Islet precursor cell (in vitro differentiated cells): ENCODE measurements around the gene MAPRE2.
A peak's percentile ranks its signal among the peaks of the same experiment; 100 is the strongest.

ENCODE experiments used
- DNase-seq: peaks from one replicate; pipeline ENCODE4 v3.0.0-alpha.2; 2018

MAPRE2 gene

DNA sequence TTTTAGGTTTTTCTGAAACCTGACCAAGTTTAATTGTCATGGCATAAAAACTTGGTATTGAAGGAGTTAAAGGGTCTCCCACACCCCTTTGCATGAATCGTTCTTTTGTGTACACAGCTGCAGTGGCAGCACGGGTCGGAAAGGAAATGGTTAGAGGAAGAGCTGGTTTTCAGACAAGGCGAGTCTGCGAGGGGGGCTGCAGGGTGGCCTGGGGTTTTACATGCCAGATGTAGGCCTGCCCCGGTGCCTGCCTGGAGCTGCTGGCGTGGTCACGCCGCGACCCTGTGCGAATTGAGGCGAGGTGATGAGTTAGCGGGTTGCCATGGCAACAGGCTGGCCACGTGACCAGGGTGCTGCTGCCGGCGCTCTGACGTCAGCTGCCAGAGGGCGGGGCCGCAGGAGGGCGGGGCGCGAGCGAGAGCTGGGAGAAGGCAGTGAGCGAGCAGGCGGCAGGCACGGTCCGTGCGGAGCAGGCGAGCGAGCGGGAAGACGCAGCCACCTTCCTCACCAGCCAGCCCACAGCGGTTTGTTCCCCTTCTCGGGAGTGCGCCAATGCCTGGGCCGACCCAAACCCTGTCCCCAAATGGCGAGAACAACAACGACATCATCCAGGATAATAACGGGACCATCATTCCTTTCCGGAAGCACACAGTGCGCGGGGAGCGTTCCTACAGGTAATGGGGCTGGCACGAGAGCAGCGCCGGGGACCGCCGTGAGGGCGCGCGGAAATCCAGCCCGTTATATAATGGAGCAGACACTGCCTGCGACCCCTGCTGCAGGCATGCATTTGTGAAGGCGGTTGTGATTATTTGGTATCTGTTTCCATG lies at the start of gene MAPRE2:
Gene MAPRE2 (plus strand): TSS at position 426 of the 827 bp plus-strand sequence. CDS start 127 bp downstream, at position 553.
- DNase-seq, result peak; percentile 100

DNA sequence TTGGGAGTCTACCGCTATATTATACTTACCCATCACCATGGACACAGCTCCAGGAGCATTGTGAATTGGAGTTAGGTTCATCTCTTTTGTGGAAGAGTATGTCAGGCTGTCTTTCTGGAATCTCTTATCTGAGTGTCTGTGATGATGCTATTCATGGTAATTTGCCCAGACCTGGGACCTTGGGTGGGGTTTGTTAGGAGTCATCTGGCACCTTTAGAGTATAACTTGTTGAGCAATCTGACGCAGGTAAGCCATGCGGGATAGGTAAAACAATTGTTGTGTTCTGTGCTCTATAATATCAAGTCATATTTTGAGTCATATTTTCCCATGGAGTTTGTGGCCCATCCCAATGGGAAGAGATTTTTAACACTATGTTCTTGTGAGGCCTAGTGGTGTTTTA lies 49.7 kb upstream of the MAPRE2 start:
- no peak for DNase-seq

DNA sequence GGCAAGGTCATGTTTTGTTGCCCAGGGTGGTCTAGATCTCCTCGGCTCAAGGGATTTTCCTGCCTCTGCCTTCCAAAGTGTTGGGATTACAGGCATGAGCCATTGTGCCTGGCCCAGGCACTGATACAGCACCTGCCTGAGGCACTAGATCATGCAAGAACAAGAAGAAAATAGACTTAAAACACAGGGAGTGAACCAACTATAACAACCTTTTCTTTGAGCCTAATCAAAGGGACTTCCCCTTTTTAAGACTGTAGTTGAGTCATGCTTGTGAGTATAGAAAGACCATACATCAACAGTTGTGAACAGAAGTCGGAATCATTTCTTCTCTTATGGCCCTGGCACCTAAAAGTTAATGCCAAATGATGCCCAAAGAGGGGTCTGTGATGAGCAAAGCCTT lies 47.9 kb upstream of the MAPRE2 start:
- DNase-seq, result no peak

DNA sequence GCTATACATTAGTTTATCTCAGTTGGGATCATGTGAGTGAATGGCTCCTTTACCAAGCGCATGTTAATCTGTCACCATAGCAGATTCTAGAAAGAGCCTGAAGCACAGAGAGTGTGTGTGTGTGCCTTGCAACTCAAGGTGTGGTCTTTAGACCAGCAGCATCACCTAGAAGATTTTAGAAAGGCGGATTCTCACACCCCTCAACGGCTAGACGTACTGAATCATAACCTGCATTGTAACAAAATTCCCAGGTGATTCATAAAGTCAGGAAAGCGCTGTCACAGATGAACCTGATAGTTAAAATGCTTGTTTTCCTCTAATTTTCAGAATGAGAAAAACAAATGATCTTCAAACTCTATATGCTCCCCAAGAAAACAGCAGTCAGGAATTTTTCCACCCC lies 45.5 kb upstream of the MAPRE2 start:
- DNase-seq, result no peak

DNA sequence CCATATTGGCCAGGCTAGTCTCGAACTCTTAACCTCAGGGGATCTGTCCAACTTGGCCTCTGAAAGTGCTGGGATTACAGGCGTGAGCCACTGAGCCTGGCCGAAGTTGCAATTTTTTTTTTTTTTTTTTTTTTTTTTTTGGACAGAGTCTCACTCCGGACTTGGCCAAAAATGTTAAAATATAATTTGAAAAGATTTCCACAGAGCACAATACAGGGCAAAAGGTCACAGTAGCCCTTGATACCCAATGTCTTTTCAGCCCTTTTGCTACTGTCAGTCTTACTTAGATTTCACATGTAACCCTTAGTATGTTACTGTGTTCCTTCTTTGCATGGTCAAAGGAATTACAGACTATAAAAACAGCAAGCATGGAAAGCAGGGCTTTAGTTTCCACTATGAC lies 42.6 kb upstream of the MAPRE2 start:
- DNase-seq, result no peak

DNA sequence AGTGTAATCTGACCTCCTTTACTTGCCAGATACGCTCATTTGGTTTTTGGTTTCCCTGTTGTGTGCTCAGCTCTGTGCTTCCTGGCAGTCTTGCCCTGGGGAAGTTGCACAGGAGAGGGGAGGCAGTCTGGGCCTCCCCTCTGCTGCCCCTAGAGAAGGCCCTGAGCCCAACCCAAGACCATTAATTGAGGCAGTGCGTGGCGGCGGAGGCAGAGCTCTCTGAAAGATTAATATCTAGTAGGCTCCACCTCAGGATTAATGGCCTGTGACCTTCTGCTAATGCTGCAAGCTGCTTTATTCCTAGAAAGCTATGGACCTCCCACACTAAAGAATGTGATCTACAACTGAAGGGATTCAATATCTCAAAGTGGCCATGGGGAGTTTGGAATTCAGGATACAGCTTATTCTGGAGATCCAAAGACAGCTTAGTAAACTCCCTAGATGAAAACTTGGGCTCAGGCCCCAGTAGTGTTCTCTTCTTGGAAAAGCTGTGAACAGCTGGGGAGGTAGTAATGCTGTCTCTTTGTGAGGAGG lies 41.4 kb upstream of the MAPRE2 start:
- no peak for DNase-seq

DNA sequence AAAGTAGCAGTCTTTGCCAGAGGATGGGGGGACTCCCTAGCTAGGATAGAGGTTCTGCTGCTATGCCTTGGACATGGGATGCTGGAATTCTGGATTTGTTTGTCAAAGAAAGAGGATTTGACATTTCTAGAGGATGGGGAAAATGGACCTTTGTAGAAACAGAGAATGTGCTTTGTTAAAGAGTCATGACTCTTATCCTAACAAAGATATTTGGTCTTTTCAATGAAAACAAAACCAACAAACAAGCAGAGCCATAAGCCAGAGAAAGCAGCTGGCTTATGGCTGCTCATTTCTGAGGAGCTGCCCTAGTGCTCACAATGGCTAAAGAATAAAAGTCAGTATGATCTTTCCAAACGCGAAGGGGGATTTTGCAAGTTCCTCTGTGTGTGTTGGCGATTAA lies 40.8 kb upstream of the MAPRE2 start:
- DNase-seq, result no peak

DNA sequence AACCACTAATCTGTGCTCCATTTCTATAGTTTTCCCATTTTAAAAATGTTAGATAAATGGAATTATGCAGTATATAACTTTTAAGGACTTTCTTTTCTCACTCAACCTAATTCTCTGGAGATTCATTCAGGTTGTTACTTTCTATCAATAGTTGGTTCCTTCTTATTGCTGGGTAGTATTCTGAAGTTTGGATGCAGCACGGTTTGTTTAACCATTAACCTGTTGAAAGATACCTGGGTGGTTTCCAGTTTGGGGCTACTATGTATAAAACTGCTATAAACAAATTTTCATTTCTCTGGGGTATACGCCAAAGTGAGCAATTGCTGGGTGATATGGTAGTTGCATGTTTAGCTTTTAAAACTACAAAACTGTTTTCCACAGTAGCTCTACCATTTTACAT lies 39.1 kb upstream of the MAPRE2 start:
- no peak for DNase-seq

DNA sequence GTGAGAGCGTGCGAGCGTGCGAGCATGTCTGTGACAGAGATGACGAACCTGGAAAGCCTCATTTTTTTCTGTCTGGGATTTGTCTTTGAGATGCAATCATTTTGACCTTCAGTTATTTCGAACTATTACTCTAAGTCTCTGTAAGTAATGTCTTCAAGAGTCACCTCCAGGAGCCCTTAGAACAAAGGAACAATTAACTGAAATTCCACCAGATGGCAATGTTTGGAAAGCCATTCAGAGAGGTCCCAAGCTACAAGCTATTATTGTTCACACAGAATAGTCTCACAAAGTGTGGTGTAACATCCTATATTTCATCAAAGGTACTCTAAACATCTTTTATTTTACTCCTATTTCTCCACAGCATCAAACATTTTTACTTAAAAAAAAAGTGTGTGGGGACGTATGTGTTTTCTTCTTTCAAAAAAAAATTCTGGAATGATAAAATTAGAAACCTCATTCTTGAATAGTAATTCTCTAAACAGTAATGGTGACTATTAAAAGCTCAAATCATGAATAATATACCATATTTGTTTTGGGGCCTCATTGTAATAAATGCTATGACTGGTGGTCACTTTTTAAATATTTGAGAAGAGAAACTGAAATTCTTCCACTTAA lies 35.1 kb upstream of the MAPRE2 start:
- DNase-seq, result no peak

DNA sequence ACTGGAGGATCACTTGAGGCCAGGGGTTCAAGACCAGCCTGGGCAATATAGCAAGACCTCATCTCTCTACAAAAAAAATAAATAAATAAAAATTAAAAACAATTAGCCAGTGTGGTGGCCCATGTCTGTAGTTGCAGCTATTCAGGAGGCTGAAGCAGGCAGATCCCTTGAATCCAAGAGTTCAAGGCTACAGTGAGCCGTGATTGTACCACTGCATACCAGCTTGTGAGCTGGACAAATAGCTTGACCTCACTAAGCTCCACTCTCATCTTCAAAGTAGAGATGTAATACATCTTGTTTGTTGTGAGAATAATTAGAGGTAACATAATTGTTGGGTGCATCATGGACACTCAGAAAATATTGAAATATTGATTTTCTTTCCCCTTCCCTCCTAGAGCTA lies 31.1 kb upstream of the MAPRE2 start:
- no peak for DNase-seq

DNA sequence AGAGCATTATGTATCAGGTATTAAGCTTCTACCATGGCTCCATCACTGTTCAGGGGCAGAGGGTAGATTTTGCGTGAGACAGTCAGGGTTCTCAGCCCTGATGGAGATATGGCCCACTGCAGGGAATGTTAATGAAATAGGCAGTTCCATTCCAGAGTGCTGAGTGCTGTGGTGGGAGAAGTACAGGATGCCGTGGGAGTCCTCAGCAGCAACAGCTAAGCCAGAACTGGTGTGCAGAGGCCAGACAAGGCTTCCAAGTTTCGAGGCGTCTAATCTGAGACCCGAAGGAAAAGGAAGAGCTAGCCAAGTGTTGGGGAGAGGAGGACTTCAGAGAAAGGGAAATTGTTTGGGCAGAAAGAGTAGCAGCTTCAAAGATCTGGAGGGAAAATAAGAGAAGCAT lies 30.2 kb upstream of the MAPRE2 start:
- no peak for DNase-seq

DNA sequence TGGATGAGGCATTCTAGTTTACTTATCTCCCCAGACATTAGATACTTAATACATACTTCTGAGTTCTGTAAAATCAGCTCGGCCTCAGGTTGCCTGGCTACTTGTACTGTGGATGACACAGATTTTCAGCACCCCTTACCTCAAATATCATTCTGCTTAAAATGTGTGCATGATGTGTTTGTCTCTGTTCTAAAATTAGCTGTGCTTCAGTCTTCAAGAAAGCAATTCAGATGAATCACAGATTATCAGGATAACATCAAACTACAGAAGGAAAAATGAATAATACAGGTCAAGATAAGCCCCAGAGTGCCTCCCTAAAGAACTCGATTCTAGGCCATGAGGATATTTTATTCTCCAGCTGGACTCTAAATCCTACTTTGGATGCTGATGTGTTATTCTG lies 21.3 kb upstream of the MAPRE2 start:
- DNase-seq, result no peak

DNA sequence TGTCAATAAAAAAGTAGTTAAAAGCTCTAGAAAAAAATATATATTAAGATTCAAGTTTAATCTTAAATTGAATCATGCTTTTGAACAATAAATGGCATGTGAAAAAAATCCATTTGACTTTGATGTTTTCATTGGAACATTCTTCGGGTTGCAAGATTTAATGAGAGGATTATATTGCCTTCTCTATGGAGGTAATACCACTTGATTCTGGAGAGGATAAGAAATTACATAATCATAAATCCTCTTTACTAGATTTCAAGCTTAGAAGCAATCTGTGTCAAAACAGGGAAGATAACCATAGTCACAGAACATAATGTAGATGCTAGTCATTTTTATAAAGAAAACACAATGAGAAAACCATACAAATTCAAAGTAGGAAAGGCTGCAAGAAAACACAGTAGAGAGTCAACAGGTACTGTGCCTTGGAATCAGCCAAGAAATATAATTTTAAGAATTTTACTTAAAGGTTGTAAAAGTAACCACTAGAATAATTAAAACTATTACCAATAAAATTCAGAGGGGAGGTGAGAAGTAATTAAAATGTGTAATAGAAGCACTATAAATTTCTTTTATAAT lies 18.7 kb upstream of the MAPRE2 start:
- no peak for DNase-seq

DNA sequence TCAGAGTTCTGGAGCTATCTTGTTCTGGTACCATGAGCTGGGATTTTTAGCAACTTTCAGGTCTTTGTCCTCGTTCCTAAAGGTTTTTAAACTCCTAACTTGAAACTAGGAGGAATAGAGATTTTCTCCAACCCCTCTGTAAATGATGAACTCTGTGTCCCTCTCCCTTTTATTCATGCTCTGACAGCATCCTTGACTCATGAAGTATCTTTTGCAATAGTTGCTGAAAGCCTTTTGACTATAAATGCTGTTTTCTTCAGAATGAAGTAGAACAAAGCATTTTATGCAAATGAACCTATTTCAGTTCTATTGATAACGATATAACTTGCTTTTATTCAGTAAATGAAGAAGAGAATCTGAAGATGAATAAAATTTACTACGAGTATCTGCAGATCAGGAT lies 17.0 kb upstream of the MAPRE2 start:
- no peak for DNase-seq

DNA sequence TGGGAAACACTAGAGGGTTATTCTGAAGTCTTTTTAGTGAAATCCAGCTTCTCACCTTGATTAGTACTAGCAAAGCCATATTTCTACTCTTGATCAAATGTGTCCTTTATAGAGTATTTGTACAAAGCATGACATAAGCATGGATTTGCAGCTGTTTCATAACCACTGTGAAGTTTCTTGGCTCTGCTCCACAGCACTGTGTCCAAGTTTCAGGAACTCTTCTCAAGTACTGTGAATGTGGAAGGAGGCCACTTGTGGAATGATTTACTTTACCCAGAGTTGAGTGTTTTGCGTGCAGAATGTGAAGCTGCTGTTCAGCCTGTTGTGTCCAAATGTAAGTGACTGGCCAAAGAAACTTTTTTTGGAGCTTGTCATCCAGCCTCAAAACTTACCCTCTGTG lies 16.2 kb upstream of the MAPRE2 start:
- DNase-seq, result no peak

DNA sequence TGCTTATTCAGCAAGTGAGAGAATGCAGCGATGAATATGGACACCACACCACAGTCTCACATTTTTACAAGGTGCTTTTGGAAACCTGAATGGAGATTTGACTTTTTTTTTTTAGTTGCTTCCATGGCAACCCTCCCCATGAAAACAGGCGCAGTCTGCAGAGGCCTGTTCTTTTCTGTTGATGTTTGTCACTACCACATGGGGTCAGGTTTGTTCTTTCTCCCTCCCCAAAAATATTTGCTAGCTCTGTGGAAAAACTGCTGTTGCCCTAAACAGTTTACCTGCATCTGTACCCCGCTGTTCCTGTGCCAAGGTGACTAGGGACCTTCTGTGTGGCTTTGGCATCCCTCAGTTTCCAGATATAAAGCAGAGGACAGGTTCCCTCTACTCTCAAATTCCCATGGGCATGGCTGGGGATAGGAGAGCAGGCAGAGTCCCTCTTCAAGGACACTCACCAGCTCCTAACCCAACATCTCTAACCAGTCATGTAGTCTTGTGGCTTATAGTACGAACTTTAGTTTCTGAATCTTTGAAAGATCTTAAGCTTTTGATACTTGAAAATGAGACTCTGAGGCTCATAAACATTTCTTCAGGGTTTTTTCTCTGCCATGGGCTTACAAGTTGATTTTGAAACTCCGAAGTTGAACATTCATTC lies 14.7 kb upstream of the MAPRE2 start:
- no peak for DNase-seq

DNA sequence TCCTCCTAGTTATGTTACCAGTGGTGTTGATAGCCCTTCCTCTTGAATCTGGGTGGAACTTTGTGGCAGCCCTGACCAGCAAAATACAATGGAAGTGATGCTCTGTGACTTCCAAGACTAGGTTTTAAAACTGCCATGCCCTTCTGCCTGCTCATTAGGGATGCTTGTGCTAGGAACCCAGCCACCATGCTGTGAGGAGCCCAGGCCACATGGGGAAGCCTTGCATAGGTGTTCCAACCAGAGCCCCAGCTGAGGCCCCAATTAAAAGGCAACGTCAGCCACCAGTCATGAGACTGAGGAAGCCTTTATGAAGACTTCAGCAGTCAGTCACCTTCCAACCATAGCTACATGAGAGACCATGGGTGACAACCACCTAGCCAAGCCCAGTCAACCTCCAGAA lies 14.0 kb upstream of the MAPRE2 start:
- DNase-seq, result no peak

DNA sequence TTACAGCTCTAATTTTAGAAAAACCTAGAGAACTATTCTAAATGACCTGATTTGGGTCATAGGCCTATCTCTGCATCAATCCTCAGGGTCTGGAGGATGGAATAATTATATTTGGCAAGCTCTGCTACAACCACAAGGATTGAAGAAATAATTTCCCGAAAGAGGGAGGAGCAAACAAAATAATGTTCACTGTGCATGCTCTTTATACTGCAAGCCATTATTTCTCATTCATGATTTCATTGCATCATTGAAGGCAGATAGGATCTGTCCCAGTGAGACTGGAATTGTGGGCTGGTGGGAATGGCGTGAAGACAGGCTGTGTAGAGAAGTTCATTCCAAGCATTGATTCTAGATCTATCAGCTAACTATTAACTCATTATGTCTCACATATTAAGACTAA lies 12.7 kb upstream of the MAPRE2 start:
- DNase-seq, result no peak

DNA sequence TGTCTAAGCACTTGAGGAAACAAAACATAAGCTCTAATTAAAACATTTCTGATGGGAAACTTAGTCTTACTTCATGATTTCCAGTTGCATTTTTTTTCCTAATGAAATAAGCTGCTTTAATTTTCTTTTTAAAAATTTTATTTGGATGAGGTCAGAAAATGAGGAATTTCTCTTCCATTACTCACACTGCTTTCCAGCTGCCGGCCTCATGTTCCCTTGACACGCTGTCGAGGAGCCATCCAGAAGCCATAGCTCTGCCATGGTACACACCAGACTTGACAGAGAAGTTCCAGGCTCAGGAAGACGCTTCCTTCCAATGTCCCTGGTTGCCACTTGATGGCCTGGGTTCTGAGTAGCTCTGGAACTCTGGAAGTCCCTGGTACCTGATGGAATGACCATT lies 12.1 kb upstream of the MAPRE2 start:
- no peak for DNase-seq

DNA sequence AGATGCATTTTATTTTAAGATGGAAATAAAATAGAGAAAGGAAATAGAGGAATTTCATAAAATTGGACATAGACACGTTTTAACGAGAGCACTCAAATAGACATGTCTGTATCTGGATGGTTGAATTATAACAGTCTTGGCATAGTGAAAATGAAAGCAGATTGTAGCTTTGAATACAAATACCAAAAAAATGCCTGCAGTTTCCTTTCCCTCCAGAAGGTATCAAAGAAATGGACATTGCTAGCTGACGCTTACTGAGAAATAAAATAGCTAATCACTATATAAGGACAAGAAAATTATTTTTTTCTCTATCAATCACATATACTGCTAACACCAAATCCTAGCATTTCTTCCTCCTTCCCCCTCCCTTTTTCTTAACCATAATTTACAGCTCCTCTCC lies 11.4 kb upstream of the MAPRE2 start:
- DNase-seq, result no peak

DNA sequence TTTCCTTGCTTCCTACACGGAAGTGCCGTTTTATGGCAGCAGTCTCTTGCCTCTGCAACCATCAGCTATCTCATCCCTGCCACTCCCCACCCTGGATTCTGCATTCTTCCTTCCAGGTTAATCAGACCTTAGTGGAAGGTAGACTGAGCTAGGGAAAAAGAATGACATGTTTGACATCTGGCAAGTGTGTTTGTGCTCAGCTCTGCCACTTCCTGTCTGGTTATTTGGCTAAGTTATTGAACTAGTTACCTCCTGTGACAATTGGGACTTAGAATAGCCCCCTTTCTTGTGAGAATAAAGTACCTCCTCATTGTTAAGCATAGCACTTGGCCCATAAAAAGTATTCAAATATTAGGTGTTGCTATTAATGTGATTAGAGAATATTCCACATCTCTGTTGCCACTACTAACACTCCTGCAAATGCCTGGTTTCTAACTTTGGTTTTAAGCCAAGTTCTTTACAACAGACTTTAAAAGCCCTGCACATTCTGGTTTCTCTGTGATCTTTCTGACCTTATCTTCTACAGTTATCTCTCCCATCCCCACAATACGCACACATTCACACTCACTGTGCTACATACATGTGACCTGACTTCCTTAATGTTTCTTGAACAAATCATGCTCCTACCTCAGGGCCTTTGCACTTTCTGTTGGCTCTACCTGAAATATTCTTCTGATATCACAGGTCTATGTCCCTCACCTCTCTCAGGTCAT lies 10.8 kb upstream of the MAPRE2 start:
- DNase-seq, result no peak

DNA sequence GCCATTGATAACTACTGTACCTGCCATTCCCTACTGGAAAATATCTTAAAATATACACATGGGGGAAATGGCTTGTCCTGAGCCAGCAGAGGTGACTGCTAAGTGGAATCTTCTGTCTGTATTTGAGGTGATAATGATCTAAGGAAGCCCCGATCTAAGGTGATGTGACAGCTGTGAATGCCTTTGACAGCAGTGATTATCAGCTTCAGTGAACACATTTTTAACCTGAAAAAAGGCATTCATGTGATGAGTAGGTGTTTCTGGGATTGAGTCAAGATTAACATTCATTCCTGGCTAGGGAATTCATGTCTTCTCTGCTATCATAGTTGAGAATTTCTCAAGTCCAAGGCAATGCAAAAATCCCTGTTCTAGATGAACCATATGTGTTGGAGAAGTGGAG lies 9.1 kb upstream of the MAPRE2 start:
- no peak for DNase-seq

DNA sequence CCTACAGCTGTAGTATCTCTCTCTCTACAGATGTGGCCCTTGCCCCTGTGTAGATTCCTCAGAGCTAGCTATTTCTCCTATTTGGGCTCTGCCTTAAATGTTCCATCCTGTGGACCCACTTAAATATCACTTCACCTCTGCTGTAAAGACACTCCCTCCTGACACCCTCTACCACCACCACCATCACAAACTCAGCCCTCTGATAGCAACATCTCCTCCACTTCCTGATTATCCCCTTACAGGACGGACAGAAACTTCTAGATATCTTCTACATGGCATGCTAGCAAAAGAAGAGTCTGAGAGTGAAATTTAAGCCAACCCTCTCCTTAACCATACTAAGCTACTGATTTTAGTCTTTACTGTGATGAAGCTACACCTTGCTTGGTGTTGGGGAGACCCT lies 3.2 kb upstream of the MAPRE2 start:
- no peak for DNase-seq
